GM10266 (cell line): ENCODE results near the gene WNT5A.

Source experiments
- DNase-seq: peaks from one replicate; pipeline ENCODE4 v3.0.0; 2012; ENCODE audit errors: extremely low spot score
- TF ChIP-seq, protein P1 (sequence below): IDR thresholded peaks from 2 replicates; pipeline ENCODE4 v1.5.1; 2012; ENCODE audit warnings: mild to moderate bottlenecking, low read depth; ENCODE audit not compliant: control insufficient read depth, insufficient read depth; ENCODE audit errors: missing control alignments

WNT5A gene

DNA sequence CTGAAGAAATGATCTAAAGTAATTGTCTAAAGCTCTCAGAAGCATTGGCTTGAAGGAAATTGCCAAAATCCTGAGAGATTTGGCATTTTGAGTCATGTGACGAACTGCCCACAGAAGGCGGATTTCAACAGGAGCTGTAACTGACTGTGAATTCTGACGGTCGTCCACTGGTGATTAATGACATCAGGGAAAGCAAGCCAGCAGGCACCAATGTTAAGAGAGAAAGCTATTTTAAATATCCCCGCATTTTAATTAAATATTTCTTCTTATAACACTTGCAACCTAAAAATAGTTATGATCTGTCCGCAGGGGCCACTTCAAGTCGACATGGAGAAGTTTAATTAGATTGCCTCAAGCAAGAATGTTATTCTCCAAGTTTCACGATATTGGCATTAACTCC, 51.6 kb downstream of the WNT5A start:
- DNase-seq: no peak
- TF ChIP-seq, protein P1, sequence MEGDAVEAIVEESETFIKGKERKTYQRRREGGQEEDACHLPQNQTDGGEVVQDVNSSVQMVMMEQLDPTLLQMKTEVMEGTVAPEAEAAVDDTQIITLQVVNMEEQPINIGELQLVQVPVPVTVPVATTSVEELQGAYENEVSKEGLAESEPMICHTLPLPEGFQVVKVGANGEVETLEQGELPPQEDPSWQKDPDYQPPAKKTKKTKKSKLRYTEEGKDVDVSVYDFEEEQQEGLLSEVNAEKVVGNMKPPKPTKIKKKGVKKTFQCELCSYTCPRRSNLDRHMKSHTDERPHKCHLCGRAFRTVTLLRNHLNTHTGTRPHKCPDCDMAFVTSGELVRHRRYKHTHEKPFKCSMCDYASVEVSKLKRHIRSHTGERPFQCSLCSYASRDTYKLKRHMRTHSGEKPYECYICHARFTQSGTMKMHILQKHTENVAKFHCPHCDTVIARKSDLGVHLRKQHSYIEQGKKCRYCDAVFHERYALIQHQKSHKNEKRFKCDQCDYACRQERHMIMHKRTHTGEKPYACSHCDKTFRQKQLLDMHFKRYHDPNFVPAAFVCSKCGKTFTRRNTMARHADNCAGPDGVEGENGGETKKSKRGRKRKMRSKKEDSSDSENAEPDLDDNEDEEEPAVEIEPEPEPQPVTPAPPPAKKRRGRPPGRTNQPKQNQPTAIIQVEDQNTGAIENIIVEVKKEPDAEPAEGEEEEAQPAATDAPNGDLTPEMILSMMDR: no peak

DNA sequence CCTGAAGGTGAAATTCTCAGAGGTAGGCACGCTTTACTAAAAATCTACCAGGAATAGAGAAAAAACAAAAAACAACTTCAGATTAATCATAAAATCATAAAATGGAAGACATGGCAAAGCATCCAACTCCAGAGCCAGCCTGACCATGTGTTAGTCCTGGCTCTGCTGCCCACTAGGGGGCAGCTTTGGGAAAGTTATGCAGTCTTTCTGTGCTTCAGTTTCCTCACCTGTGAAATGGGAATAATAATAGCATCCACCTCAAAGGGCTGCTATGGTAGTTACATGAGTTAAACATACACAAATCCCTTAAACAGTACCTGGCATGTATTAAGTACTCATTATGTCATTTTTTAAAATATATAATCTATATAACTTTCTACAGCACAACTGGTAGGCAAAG, 52.3 kb downstream of the WNT5A start:
- peak; percentile 13 for DNase-seq
- TF ChIP-seq, protein P1: peak; percentile 69

DNA sequence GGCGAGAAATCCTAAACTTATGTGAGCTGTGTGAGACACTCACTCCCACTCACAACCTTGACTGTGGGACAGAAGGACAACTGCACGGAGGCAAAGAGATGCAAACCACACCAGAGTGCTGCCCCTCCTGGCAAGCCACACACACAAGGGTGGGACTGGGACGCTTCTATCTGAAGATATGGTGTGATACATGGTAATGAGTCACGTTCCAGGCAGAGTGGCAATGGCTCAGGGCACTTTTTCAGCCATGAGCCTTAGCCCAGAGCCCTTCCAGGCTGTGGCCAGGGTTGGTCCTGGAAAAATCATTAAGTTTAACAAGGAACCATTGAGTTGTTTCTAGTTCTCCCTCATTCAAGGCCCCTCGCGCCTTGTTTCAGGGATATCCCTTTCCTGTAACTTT, 56.1 kb downstream of the WNT5A start:
- DNase-seq: no peak
- TF ChIP-seq, protein P1: no peak

DNA sequence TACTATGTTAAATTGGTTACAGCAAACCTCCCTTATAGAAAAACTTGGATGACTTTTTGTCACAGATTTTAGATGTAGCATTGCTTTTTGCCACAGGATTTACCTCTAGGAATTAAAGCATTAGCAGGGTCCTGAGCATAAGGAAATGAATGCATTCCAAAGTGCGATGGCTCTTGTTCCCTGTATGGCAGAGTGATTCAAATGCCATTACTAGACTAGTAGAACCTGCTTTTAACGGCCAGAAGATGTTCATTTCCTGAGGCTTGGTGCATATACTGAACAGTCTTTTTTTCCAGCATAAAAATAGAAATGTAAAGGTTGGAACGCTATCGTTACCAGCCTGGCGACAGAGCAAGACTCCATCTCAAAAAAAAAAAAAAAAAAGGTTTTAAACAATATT, 59.4 kb downstream of the WNT5A start:
- no peak for DNase-seq
- TF ChIP-seq, protein P1: no peak

DNA sequence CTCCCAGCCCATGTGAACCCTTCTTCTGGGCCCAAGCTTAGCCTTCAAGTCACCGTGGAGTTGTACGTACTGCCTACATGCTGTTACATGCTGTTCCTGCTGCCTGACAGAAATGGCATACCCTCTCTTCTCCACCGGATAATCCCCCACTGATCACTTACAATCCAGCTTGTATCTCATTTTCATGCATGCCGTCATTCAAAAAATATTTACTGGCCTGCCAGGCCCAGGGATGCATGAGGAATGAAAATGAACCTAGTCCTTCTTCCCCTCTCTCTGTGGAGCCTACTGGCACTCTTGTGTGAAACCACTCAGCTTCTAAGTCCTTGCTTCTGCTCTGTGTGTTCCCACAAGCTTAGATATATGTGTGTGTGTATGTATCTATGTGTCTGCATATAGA, 60.6 kb downstream of the WNT5A start:
- DNase-seq: no peak

DNA sequence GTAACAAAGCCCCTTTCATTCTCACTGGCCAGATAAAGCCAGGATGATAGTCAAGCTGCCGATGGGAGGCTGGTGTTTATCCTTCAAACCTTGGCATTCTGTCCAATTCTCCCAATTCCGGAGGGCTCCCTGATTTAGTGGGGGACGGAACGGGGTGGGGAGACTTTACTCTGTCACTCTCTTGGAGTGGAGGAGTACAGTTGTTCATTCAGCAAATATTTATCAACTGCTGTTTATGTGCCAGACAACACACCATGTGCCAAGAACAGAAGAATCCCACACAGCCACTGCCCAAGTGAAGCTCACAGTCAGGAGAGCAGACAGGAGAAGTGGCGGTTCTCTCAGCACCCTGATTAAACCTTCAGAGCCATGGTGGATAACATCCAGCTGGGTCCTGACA, 63.3 kb downstream of the WNT5A start:
- TF ChIP-seq, protein P1: no peak
- no peak for DNase-seq

More for the DNA sequence above, 60.6 kb downstream of the WNT5A start:
- TF ChIP-seq, protein P1: no peak

DNA sequence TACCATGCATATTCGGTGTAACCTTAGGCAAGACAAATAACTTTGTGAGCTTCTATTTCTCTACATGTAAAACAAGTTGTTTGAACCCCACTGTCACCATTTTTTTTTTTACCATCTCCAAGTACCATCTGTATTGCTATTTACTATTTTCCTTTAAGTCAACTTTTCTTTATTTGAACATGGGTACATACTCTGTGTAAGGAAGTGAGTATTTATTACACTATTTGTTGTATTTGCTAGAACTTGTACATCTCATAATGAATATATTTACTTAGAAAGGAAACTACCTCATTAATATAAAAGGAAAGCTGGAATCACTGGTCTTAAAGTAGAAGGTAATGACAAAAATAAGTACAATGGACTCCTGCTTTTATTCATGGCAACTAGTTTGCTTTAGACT, 69.9 kb downstream of the WNT5A start:
- TF ChIP-seq, protein P1: no peak

More for the DNA sequence above, 69.9 kb downstream of the WNT5A start:
- no peak for DNase-seq
